Stimulated activated CD8-positive, alpha-beta memory T cell treated with anti-CD3 and anti-CD28 coated beads, Interleukin-4, amount 100 ng/mL, for 24 hours (primary cell): ENCODE results near the gene KRTAP20-2.

Experiments
- DNase-seq: peaks from one replicate; pipeline ENCODE4 v3.0.0-alpha.2; 2020; ENCODE audit warnings: low read depth

Gene KRTAP20-2

DNA sequence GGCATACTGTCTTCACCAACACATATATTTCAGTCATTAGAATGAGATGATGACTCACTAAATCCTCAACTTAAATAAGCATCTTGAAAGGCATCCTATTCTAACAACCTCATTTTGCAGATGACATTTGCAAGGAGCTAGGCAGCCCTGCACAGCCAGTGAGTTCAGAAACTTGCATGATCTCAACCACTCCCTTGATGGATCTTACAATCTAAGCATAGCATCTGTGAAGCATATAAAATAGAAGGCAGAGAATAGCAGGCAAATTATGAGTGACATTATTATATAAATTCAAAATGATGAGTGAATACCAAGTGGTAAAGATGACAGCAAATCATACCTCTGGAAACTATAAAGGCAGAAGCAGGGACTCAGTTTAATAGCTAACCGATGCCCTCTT, 39.3 kb downstream of the KRTAP20-2 start:
- no peak for DNase-seq

GRCh38 chr21:30676737-30677136, 41.7 kb downstream of the KRTAP20-2 start:
- no peak for DNase-seq

DNA sequence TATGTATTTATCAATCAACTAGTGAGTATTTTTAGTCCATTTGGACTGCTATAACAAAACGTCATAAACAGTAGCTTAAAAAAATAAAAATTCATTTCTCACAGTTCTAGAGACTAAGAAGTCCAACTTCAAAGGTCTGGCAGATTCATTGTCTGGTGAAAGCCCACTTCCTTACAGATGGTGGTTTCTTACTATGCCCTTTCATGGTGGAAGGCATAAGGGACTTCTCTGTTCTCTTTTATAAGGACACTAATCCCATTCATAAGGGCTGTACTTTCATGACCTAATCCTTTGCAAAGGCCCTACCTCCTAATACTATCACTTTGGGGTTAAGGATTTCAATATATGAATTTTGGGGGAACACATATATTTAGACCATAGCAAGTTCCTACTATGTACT, 45.6 kb downstream of the KRTAP20-2 start:
- no peak for DNase-seq

GRCh38 chr21:30684506-30684905, 49.5 kb downstream of the KRTAP20-2 start:
- DNase-seq: no peak
